ENCODE results near the gene PRKCZ. TPM values are rescaled to one million over a fixed set of nuclear protein-coding genes. Genes with fewer than 3 reads are reported as not detected.

Gene PRKCZ
- total RNA-seq, 1 donor = 0.72 TPM

DNA sequence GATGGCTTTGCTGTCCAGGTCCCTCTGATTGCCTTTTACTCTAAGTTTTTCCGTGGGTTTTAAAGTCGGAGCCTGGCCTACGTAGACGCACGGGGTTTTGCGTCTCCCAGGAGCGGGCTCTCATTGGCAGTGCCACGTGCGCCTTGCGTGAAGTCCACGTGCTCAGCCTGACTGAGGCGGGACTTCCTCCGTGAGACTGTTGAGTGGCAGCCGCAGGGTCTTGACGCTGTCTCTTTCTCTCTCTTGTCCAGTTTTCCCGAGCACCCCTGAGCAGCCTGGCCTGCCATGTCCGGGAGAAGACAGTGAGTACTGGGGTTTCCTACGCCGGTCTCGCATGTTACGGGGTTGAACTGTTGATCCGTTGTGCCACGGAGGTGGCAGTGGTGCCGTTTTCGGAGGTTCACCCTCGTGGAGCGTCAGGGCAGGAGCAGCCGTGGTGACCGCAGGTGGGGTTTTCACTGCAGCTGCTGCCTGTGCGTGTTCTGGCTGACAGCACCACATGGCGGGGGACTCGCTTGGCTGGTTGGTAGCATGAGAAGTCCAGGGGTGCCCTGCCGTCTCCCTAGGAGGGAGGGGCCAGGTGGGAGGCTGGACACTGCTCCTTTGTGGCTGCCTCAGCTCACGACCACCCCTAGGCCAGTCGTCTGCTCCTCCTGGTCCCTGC is 9.2 kb downstream of the PRKCZ start:
- H3K36me3 ChIP-seq (ENCODE audit: insufficient read depth, low read length) = no peaks in the 10 kb centered on the region
- TF ChIP-seq CTCF (IDR thresholded peaks at IDR 0.05; ENCODE audit: extremely low read depth, low read depth, low read length) = no peak
- no peak overlapping the region for H3K4me2 ChIP-seq (ENCODE audit: insufficient read depth, low read length)
- no peak overlapping the region for H3K4me3 ChIP-seq (ENCODE audit: insufficient read depth, low read length)
- no peak for DNase-seq (ENCODE audit: insufficient read length, low spot score, missing footprints)
- H3K9me3 ChIP-seq (ENCODE audit: low read depth, low read length) = no peaks in the 10 kb centered on the region
- H3K4me1 ChIP-seq (ENCODE audit: insufficient read depth, low read length) = no peaks in the 10 kb centered on the region
- H2AFZ ChIP-seq (ENCODE audit: low read length) = no peak overlapping the region
- H4K20me1 ChIP-seq (ENCODE audit: insufficient read depth, low read length) = no peaks in the 10 kb centered on the region
- H3K27ac ChIP-seq (ENCODE audit: low read depth, low read length) = no peak overlapping the region
- peaks cover under 1% of the 10 kb centered on the region for H3K27me3 ChIP-seq (ENCODE audit: insufficient read depth, low read length)
- no peaks in the 10 kb centered on the region for H3K79me2 ChIP-seq (ENCODE audit: insufficient read depth, low read length)

DNA sequence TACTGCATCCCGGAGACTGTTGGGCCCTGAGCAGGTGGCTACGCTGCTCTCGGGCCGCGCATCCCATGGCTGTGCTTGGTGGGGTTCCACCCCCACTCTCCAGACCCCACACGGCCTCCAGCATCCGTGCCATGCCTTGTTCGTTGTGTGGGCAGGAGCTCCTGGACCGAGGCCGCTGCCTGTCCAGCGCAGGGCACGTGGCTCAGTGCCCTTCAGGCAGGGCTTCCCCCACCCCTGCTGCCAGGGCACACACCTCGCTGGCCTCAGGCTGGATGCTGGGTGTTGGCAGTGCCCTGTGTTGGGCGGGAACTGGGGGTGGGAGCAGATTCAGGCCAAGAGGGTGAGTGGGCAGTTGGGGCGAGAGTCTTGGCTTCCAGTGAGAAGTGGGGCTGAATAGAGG is 9.9 kb downstream of the PRKCZ start:
- Histone ChIP-seq H3K27me3 (ENCODE audit: insufficient read depth, low read length) (peaks cover 2% of the 10 kb centered on the region), H2AFZ (ENCODE audit: low read length) (no peak overlapping the region), H3K27ac (ENCODE audit: low read depth, low read length) (no peak overlapping the region), H4K20me1 (ENCODE audit: insufficient read depth, low read length) (no peaks in the 10 kb centered on the region), H3K79me2 (ENCODE audit: insufficient read depth, low read length) (no peaks in the 10 kb centered on the region), H3K4me1 (ENCODE audit: insufficient read depth, low read length) (no peaks in the 10 kb centered on the region), H3K4me2 (ENCODE audit: insufficient read depth, low read length) (no peak overlapping the region), H3K36me3 (ENCODE audit: insufficient read depth, low read length) (no peaks in the 10 kb centered on the region), H3K9me3 (ENCODE audit: low read depth, low read length) (no peaks in the 10 kb centered on the region), H3K4me3 (ENCODE audit: insufficient read depth, low read length) (no peak overlapping the region)
- DNase-seq (ENCODE audit: insufficient read length, low spot score, missing footprints) = no peak
- TF ChIP-seq CTCF (IDR thresholded peaks at IDR 0.05; ENCODE audit: extremely low read depth, low read depth, low read length) = no peak

GRCh38 chr1:2060535-2060934 is 10.3 kb downstream of the PRKCZ start:
- Histone ChIP-seq H3K36me3 (ENCODE audit: insufficient read depth, low read length) (no peaks in the 10 kb centered on the region), H4K20me1 (ENCODE audit: insufficient read depth, low read length) (no peaks in the 10 kb centered on the region), H3K27me3 (ENCODE audit: insufficient read depth, low read length) (peaks cover 2% of the 10 kb centered on the region), H3K4me2 (ENCODE audit: insufficient read depth, low read length) (no peak overlapping the region), H3K9me3 (ENCODE audit: low read depth, low read length) (no peaks in the 10 kb centered on the region), H3K4me1 (ENCODE audit: insufficient read depth, low read length) (no peaks in the 10 kb centered on the region), H3K27ac (ENCODE audit: low read depth, low read length) (no peak overlapping the region), H2AFZ (ENCODE audit: low read length) (no peak overlapping the region), H3K79me2 (ENCODE audit: insufficient read depth, low read length) (no peaks in the 10 kb centered on the region), H3K4me3 (ENCODE audit: insufficient read depth, low read length) (no peak overlapping the region)
- no peak for TF ChIP-seq CTCF (IDR thresholded peaks at IDR 0.05; ENCODE audit: extremely low read depth, low read depth, low read length)
- no peak for DNase-seq (ENCODE audit: insufficient read length, low spot score, missing footprints)

- no peaks in the 10 kb centered on the region for H3K4me1 ChIP-seq (ENCODE audit: insufficient read depth, low read length)
- no peaks in the 10 kb centered on the region for H4K20me1 ChIP-seq (ENCODE audit: insufficient read depth, low read length)
- H3K36me3 ChIP-seq (ENCODE audit: insufficient read depth, low read length) = no peaks in the 10 kb centered on the region
- H3K4me3 ChIP-seq (ENCODE audit: insufficient read depth, low read length) = no peak overlapping the region
- no peak overlapping the region for H3K4me2 ChIP-seq (ENCODE audit: insufficient read depth, low read length)
- no peaks in the 10 kb centered on the region for H3K9me3 ChIP-seq (ENCODE audit: low read depth, low read length)
- no peak for TF ChIP-seq CTCF (IDR thresholded peaks at IDR 0.05; ENCODE audit: extremely low read depth, low read depth, low read length)
- H2AFZ ChIP-seq (ENCODE audit: low read length) = no peak overlapping the region
- peaks cover 2% of the 10 kb centered on the region for H3K27me3 ChIP-seq (ENCODE audit: insufficient read depth, low read length)
- no peak overlapping the region for H3K27ac ChIP-seq (ENCODE audit: low read depth, low read length)
- no peak for DNase-seq (ENCODE audit: insufficient read length, low spot score, missing footprints)
- no peaks in the 10 kb centered on the region for H3K79me2 ChIP-seq (ENCODE audit: insufficient read depth, low read length)
Measured at GRCh38 chr1:2061065-2061778, 11.0 kb downstream of the PRKCZ start.

Measured in osteoblast (primary cell).